Erythroblast (primary cell): ENCODE data around the gene PHF1.

Experiments
- GATA1 ChIP-seq: IDR thresholded peaks from 2 replicates; pipeline ENCODE4 v1.6.1; 2011; ENCODE audit warnings: low read depth, mild to moderate bottlenecking, control low read depth, low read length, moderate library complexity
- POLR2A ChIP-seq: IDR thresholded peaks from 2 replicates; pipeline ENCODE4 v1.6.1; 2011; ENCODE audit warnings: mild to moderate bottlenecking, low read length

DNA sequence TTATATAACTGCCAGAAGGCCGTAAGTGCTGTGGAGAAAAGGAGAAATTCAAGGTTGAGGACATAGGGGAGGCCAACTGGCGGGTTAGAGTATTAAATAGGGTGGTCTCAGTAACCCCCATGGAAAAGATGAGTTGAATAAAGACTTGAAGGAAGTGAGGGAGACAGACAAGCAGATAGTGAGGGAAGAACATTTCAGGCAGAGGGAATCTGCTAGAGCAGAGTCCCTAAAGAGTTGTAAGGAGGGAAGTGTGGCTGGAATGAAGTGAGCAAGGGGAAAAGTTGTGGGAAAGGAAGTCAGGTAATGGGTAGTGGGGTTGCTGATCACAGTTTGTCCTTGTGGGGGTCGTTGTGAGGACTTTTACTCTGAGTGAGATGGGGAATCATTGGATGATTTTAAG, 17.8 kb upstream of the PHF1 start:
- TF ChIP-seq POLR2A (no peak), GATA1 (no peak)
